K562 (cell line): ENCODE data around the gene CCDC61. TPM values are rescaled to one million over a fixed set of nuclear protein-coding genes. Genes with fewer than 3 reads are reported as not detected.
A peak's percentile ranks its signal among the peaks of the same experiment; 100 is the strongest.

ENCODE experiments used
- GABPB1 ChIP-seq: sonication (generic); formaldehyde crosslinking; IDR thresholded peaks from 2 replicates; pipeline ENCODE4 v1.8.0; 2022; ENCODE audit warnings: mild to moderate bottlenecking, missing genetic modification reagents
- HDAC1 ChIP-seq, 2 experiments: fragments of 450-650 bp; IDR thresholded peaks; 2 replicates each; pipeline ENCODE4 v1.6.1; 2016 to 2017; ENCODE audit warnings: inconsistent platforms in 1 of 2, mild to moderate bottlenecking in 1 of 2, moderate library complexity in 1 of 2
- NCOA4 ChIP-seq: fragments of 450-650 bp; IDR thresholded peaks from 2 replicates; pipeline ENCODE4 v1.6.1; 2018; ENCODE audit warnings: mild to moderate bottlenecking; ENCODE audit not compliant: partially characterized antibody
- NUFIP1 ChIP-seq: fragments of 450-650 bp; IDR thresholded peaks from 2 replicates; pipeline ENCODE4 v1.6.1; 2018; ENCODE audit not compliant: partially characterized antibody
- RBM25 ChIP-seq: fragments of 200-400 bp; formaldehyde crosslinking; IDR thresholded peaks from 2 replicates; pipeline ENCODE4 v1.6.1; 2018; ENCODE audit warnings: low read length, low read depth, moderate library complexity; ENCODE audit not compliant: severe bottlenecking
- SRSF9 ChIP-seq: fragments of 200-400 bp; formaldehyde crosslinking; IDR thresholded peaks from 2 replicates; pipeline ENCODE4 v1.6.1; 2017; ENCODE audit warnings: low read depth, low read length, borderline replicate concordance
- TAF15 ChIP-seq: fragments of 200-400 bp; formaldehyde crosslinking; IDR thresholded peaks from 2 replicates; pipeline ENCODE4 v1.6.1; 2017; ENCODE audit warnings: mild to moderate bottlenecking, low read depth, low read length, moderate library complexity
- ZNF318 ChIP-seq, 2 experiments: fragments of 450-650 bp; IDR thresholded peaks; 2 replicates each; pipeline ENCODE4 v1.6.1; 2016; ENCODE audit warnings: mild to moderate bottlenecking in 2 of 2, borderline replicate concordance in 1 of 2, low read depth in 1 of 2, moderate library complexity in 1 of 2
- ZNF444 ChIP-seq: fragments of 250-450 bp; sonication (Bioruptor Pico); IDR thresholded peaks from 2 replicates; pipeline ENCODE4 v1.4.0; 2020; ENCODE audit warnings: mild to moderate bottlenecking, moderate library complexity
- ZNF551 ChIP-seq: fragments of 250-450 bp; sonication (Bioruptor Pico); IDR thresholded peaks from 2 replicates; pipeline ENCODE4 v1.5.0; 2021; ENCODE audit warnings: mild to moderate bottlenecking, moderate library complexity
- polyA plus RNA-seq, 8 experiments: library from polyadenylated mRNA; depleted of rRNA in 4 of 8; stranded (reverse) in 5 of 8; unstranded in 3 of 8; fragments of >200 nt; fragmentation: Nextera tagmentation in 2 of 8; fragmentation: Illumina TruSeq in 1 of 8; extraction: Ambion mirVana in 2 of 8; extraction: Trizol in 1 of 8; gene quantifications; 2 replicates each; pipeline versions ENCODE4 v1.2.1 to v1.2.3, GENCODE V29; 2011 to 2014; ENCODE audit warnings: inconsistent platforms in 1 of 8, missing spikeins in 1 of 8
- total RNA-seq, 7 experiments: library from RNA; depleted of rRNA in 6 of 7; stranded (reverse); fragments of >200 nt in 6 of 7; fragmentation: Illumina TruSeq in 2 of 7; extraction: Trizol in 2 of 7; gene quantifications; 2 replicates each; pipeline versions ENCODE4 v1.2.1 to v1.2.3, GENCODE V29; 2011 to 2021; ENCODE audit warnings: low replicate concordance in 1 of 7
- TF ChIP-seq, protein P1 (sequence below): fragments of 450-650 bp; IDR thresholded peaks from 2 replicates; pipeline ENCODE4 v1.6.1; 2016
- TF ChIP-seq, protein P2 (sequence below): sonication (generic); formaldehyde crosslinking; IDR thresholded peaks from 2 replicates; pipeline ENCODE4 v1.8.0; 2022; ENCODE audit warnings: mild to moderate bottlenecking, missing genetic modification reagents
- TF ChIP-seq, protein P3 (sequence below): sonication (generic); formaldehyde crosslinking; IDR thresholded peaks from 2 replicates; pipeline ENCODE4 v1.8.0; 2022; ENCODE audit warnings: mild to moderate bottlenecking, low read depth, missing genetic modification reagents

The CCDC61 gene
- total and polyA plus RNA-seq, 9 of the 15 experiments (the other 6 are each of a cell fraction or from before 2014, with no cell fraction given): 0.07 to 27.0 (median 10.3) TPM

DNA sequence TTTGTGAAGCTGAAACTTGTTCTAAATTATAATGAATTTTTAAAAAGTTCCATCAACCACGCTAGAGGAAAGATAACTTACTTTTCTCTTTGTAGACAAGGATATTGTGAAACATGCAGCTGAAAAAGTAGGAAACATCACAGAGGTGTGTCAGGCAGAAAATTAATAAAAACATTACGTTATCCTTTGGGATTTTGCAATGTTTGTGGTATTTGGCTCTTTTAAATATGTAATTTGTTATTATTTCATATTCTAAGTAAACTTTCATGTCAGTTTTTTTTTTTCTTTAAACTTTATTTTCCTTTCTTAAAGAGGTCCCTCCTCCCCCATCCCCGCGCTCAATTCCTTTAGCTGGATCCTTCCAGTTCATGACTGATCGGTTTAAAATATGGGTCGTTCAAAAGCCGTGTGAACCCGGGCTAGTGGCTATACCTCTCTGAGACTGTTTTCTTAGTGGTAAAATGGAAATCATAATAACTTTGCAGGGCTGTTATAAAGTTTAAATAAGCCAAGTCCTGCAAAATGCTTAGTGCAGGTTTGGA, 740 bp upstream of the CCDC61 start (continued):
- TF ChIP-seq ZNF318 (IDR thresholded peaks at IDR 0.05; ENCODE audit: borderline replicate concordance in 1 of 2, low read depth in 1 of 2): no peak
- no peak for TF ChIP-seq GABPB1 (CRISPR knock-in tag)
- TF ChIP-seq TAF15: no peak
- TF ChIP-seq, protein P1, sequence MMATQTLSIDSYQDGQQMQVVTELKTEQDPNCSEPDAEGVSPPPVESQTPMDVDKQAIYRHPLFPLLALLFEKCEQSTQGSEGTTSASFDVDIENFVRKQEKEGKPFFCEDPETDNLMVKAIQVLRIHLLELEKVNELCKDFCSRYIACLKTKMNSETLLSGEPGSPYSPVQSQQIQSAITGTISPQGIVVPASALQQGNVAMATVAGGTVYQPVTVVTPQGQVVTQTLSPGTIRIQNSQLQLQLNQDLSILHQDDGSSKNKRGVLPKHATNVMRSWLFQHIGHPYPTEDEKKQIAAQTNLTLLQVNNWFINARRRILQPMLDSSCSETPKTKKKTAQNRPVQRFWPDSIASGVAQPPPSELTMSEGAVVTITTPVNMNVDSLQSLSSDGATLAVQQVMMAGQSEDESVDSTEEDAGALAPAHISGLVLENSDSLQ: no peak
- TF ChIP-seq NCOA4: no peak
- TF ChIP-seq RBM25: no peak
- TF ChIP-seq HDAC1 (IDR thresholded peaks at IDR 0.05): peak in 1 of 2 experiments; percentile 66; a peak in 2 of 4 replicates
- no peak for TF ChIP-seq ZNF444
- TF ChIP-seq ZNF551 (CRISPR knock-in tag): no peak
- TF ChIP-seq, protein P2, sequence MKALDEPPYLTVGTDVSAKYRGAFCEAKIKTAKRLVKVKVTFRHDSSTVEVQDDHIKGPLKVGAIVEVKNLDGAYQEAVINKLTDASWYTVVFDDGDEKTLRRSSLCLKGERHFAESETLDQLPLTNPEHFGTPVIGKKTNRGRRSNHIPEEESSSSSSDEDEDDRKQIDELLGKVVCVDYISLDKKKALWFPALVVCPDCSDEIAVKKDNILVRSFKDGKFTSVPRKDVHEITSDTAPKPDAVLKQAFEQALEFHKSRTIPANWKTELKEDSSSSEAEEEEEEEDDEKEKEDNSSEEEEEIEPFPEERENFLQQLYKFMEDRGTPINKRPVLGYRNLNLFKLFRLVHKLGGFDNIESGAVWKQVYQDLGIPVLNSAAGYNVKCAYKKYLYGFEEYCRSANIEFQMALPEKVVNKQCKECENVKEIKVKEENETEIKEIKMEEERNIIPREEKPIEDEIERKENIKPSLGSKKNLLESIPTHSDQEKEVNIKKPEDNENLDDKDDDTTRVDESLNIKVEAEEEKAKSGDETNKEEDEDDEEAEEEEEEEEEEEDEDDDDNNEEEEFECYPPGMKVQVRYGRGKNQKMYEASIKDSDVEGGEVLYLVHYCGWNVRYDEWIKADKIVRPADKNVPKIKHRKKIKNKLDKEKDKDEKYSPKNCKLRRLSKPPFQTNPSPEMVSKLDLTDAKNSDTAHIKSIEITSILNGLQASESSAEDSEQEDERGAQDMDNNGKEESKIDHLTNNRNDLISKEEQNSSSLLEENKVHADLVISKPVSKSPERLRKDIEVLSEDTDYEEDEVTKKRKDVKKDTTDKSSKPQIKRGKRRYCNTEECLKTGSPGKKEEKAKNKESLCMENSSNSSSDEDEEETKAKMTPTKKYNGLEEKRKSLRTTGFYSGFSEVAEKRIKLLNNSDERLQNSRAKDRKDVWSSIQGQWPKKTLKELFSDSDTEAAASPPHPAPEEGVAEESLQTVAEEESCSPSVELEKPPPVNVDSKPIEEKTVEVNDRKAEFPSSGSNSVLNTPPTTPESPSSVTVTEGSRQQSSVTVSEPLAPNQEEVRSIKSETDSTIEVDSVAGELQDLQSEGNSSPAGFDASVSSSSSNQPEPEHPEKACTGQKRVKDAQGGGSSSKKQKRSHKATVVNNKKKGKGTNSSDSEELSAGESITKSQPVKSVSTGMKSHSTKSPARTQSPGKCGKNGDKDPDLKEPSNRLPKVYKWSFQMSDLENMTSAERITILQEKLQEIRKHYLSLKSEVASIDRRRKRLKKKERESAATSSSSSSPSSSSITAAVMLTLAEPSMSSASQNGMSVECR (CRISPR knock-in tag): no peak
- TF ChIP-seq SRSF9: no peak
- no peak for TF ChIP-seq NUFIP1
- TF ChIP-seq, protein P3, sequence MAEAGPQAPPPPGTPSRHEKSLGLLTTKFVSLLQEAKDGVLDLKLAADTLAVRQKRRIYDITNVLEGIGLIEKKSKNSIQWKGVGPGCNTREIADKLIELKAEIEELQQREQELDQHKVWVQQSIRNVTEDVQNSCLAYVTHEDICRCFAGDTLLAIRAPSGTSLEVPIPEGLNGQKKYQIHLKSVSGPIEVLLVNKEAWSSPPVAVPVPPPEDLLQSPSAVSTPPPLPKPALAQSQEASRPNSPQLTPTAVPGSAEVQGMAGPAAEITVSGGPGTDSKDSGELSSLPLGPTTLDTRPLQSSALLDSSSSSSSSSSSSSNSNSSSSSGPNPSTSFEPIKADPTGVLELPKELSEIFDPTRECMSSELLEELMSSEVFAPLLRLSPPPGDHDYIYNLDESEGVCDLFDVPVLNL (CRISPR knock-in tag): no peak
